ENCODE data around the gene NUFIP1. TPM values are rescaled to one million over a fixed set of nuclear protein-coding genes. Genes with fewer than 3 reads are reported as not detected.
A peak's percentile ranks its signal among the peaks of the same experiment; 100 is the strongest.

Gene NUFIP1
- total and polyA plus RNA-seq, 2 donors (not counting 1 experiment from before 2014, with no cell fraction given), result 3.5 to 5.3 TPM

- no peaks in the 10 kb centered on the region for H3K9me3 ChIP-seq (ENCODE audit: control insufficient read depth, insufficient read depth, low read depth, low read length)
- H3K79me2 ChIP-seq (ENCODE audit: control insufficient read depth, insufficient read depth, low read length), result no peaks in the 10 kb centered on the region
- no peak overlapping the region for H2AFZ ChIP-seq (ENCODE audit: low read length)
- TF ChIP-seq CTCF (conservative IDR thresholded peaks at IDR 0.05 in 1 of 2, IDR thresholded peaks at IDR 0.05 in 1 of 2; ENCODE audit: low read depth in 1 of 2, low read length in 2 of 2) (no peak), EZH2 (IDR thresholded peaks at IDR 0.05; ENCODE audit: low read length, missing control alignments) (no peak)
- no peak overlapping the region for H3K4me2 ChIP-seq (ENCODE audit: extremely low read depth, insufficient read depth, low read length)
- no peaks in the 10 kb centered on the region for H4K20me1 ChIP-seq (ENCODE audit: control insufficient read depth, extremely low read depth, insufficient read depth, low read length)
- peaks cover 7% of the 10 kb centered on the region for H3K4me1 ChIP-seq (ENCODE audit: control insufficient read depth, extremely low read depth, insufficient read depth, low read length)
- no peak for DNase-seq (ENCODE audit: low read depth in 2 of 2)
- H3K36me3 ChIP-seq (ENCODE audit: control insufficient read depth, insufficient read depth, low read length), result peaks cover 11% of the 10 kb centered on the region
- H3K9ac ChIP-seq (ENCODE audit: insufficient read depth, low read length), result no peak overlapping the region
- H3K4me3 ChIP-seq (replicated peaks in 1 of 4; ENCODE audit: control extremely low read depth in 1 of 4, insufficient read depth in 1 of 4, low read depth in 3 of 4, low read length in 4 of 4), result no peak overlapping the region
- H3K27ac ChIP-seq (ENCODE audit: insufficient read depth, low read length), result no peak overlapping the region
- H3K27me3 ChIP-seq (ENCODE audit: control insufficient read depth, insufficient read depth, low read length), result no peaks in the 10 kb centered on the region
These were observed 12.2 kb downstream of the NUFIP1 start for GRCh38 chr13:44976949-44977583.

- H3K9ac ChIP-seq (ENCODE audit: insufficient read depth, low read length), result no peak overlapping the region
- peaks cover 11% of the 10 kb centered on the region for H3K36me3 ChIP-seq (ENCODE audit: control insufficient read depth, insufficient read depth, low read length)
- no peaks in the 10 kb centered on the region for H3K27me3 ChIP-seq (ENCODE audit: control insufficient read depth, insufficient read depth, low read length)
- no peak overlapping the region for H3K4me2 ChIP-seq (ENCODE audit: extremely low read depth, insufficient read depth, low read length)
- no peak overlapping the region for H3K4me3 ChIP-seq (replicated peaks in 1 of 4; ENCODE audit: control extremely low read depth in 1 of 4, insufficient read depth in 1 of 4, low read depth in 3 of 4, low read length in 4 of 4)
- DNase-seq (ENCODE audit: low read depth in 2 of 2), result no peak
- no peak for TF ChIP-seq EZH2 (IDR thresholded peaks at IDR 0.05; ENCODE audit: low read length, missing control alignments)
- TF ChIP-seq CTCF (conservative IDR thresholded peaks at IDR 0.05 in 1 of 2, IDR thresholded peaks at IDR 0.05 in 1 of 2; ENCODE audit: low read depth in 1 of 2, low read length in 2 of 2), result no peak
- no peaks in the 10 kb centered on the region for H3K9me3 ChIP-seq (ENCODE audit: control insufficient read depth, insufficient read depth, low read depth, low read length)
- no peak overlapping the region for H2AFZ ChIP-seq (ENCODE audit: low read length)
- no peaks in the 10 kb centered on the region for H3K79me2 ChIP-seq (ENCODE audit: control insufficient read depth, insufficient read depth, low read length)
- no peaks in the 10 kb centered on the region for H4K20me1 ChIP-seq (ENCODE audit: control insufficient read depth, extremely low read depth, insufficient read depth, low read length)
- no peak overlapping the region for H3K27ac ChIP-seq (ENCODE audit: insufficient read depth, low read length)
- H3K4me1 ChIP-seq (ENCODE audit: control insufficient read depth, extremely low read depth, insufficient read depth, low read length), result peaks cover 7% of the 10 kb centered on the region
These were observed 13.1 kb downstream of the NUFIP1 start for GRCh38 chr13:44976196-44976595.

DNA sequence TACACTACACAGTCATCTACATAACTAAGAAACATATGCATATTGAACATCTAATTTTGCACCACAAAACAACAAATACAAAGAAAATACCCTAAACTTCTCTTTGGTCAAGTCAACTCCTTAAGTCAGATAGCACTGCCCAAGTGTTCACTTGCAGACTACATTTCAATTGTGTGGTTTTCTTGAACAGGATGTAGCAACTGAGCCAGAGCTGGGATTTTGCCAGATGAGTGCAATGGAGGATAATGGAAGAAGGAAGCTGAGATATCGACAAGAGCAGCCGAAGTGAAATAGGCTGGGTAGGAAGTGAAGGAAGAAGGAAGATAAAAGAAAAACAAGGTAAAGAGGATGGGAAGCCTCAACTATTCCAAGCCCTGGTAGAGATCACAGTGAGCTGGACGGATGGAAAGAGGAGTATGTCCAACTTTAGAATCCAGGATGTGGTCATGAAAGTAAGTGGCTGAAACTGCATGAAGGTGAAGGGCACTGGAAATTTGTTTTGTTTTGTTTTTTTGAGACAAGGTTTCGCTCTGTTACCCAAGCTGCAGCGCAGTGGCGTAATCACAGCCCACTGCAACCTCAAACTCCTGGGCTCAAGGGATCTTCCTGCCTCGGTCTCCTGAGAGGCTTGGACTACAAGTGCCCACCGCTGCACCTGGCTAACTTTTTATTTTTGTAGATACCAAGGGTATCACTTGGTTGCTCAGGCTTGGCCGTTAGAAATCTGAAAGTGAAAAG lies 15.0 kb downstream of the NUFIP1 start:
- H3K9me3 ChIP-seq (ENCODE audit: control insufficient read depth, insufficient read depth, low read depth, low read length), result no peaks in the 10 kb centered on the region
- H3K4me2 ChIP-seq (ENCODE audit: extremely low read depth, insufficient read depth, low read length), result no peak overlapping the region
- peak; percentile 53 to 80 for DNase-seq (ENCODE audit: low read depth in 2 of 2)
- no peaks in the 10 kb centered on the region for H3K79me2 ChIP-seq (ENCODE audit: control insufficient read depth, insufficient read depth, low read length)
- peaks cover 7% of the 10 kb centered on the region for H3K4me1 ChIP-seq (ENCODE audit: control insufficient read depth, extremely low read depth, insufficient read depth, low read length)
- H3K27me3 ChIP-seq (ENCODE audit: control insufficient read depth, insufficient read depth, low read length), result no peaks in the 10 kb centered on the region
- H3K4me3 ChIP-seq (replicated peaks in 1 of 4; ENCODE audit: control extremely low read depth in 1 of 4, insufficient read depth in 1 of 4, low read depth in 3 of 4, low read length in 4 of 4), result no peak overlapping the region
- no peak overlapping the region for H2AFZ ChIP-seq (ENCODE audit: low read length)
- H3K36me3 ChIP-seq (ENCODE audit: control insufficient read depth, insufficient read depth, low read length), result peaks cover 8% of the 10 kb centered on the region
- H4K20me1 ChIP-seq (ENCODE audit: control insufficient read depth, extremely low read depth, insufficient read depth, low read length), result no peaks in the 10 kb centered on the region
- TF ChIP-seq CTCF (conservative IDR thresholded peaks at IDR 0.05 in 1 of 2, IDR thresholded peaks at IDR 0.05 in 1 of 2; ENCODE audit: low read depth in 1 of 2, low read length in 2 of 2) (no peak), EZH2 (IDR thresholded peaks at IDR 0.05; ENCODE audit: low read length, missing control alignments) (no peak)
- no peak overlapping the region for H3K9ac ChIP-seq (ENCODE audit: insufficient read depth, low read length)
- no peak overlapping the region for H3K27ac ChIP-seq (ENCODE audit: insufficient read depth, low read length)

Data from fibroblast of lung (primary cell).